K562 (cell line): ENCODE measurements around the gene FAM25C.
"Not testable (repeated sequence)": the region's sequence is repeated elsewhere in the genome, so short reads cannot be mapped to it uniquely, and the experiment has no call there.

Experiments used
- HCFC1 ChIP-seq: IDR thresholded peaks from 2 replicates; pipeline ENCODE4 v1.6.1; 2012; ENCODE audit warnings: low read depth, low read length, improper control_type of control experiment
- MIER1 ChIP-seq: fragments of 450-650 bp; IDR thresholded peaks from 2 replicates; pipeline ENCODE4 v1.6.1; 2016; ENCODE audit warnings: antibody characterized with exemption, mild to moderate bottlenecking, low read depth
- NR4A1 ChIP-seq, 2 experiments: fragments of 250-450 bp in 1 of 2; fragments of 450-650 bp in 1 of 2; sonication (Bioruptor Pico) in 1 of 2; IDR thresholded peaks; 2 replicates each; pipeline versions ENCODE4 v1.4.0 to v1.6.1; 2016 to 2020; ENCODE audit warnings: mild to moderate bottlenecking in 2 of 2, missing compliant biosample characterization in 1 of 2, missing genetic modification characterization in 1 of 2, moderate library complexity in 1 of 2
- NRF1 ChIP-seq, 2 experiments: fragments of 450-650 bp; IDR thresholded peaks in 1 of 2; conservative IDR thresholded peaks in 1 of 2; 2 replicates each; pipeline ENCODE4 v1.6.1; 2014; ENCODE audit warnings: mild to moderate bottlenecking in 2 of 2
- SIRT6 ChIP-seq: IDR thresholded peaks from one replicate; pipeline ENCODE4 v1.6.1; 2012; ENCODE audit warnings: low read depth, mild to moderate bottlenecking, control low read depth, inconsistent platforms, low read length, moderate library complexity
- YY1 ChIP-seq, 3 experiments: IDR thresholded peaks; 2 replicates each; pipeline ENCODE4 v1.6.1; 2011; ENCODE audit warnings: low read length in 2 of 3, mild to moderate bottlenecking in 2 of 3, moderate library complexity in 2 of 3, borderline replicate concordance in 1 of 3, control low read depth in 1 of 3, low read depth in 1 of 3; ENCODE audit not compliant: insufficient read depth in 3 of 3, insufficient replicate concordance in 2 of 3, control insufficient read depth in 1 of 3, insufficient read length in 1 of 3; ENCODE audit errors: extremely low read depth in 1 of 3
- ZKSCAN1 ChIP-seq: fragments of 150-350 bp; IDR thresholded peaks from 2 replicates; pipeline ENCODE4 v1.6.1; 2016; ENCODE audit warnings: low read depth, low read length
- TF ChIP-seq, protein P1 (sequence below), 3 experiments: IDR thresholded peaks in 2 of 3; conservative IDR thresholded peaks in 1 of 3; 2 replicates each; pipeline ENCODE4 v1.5.1; 2011 to 2012; ENCODE audit warnings: low read length in 3 of 3, mild to moderate bottlenecking in 3 of 3, control low read depth in 2 of 3, improper control_type of control experiment in 1 of 3, inconsistent platforms in 1 of 3, low read depth in 1 of 3, mixed read lengths in 1 of 3, moderate library complexity in 1 of 3; ENCODE audit not compliant: insufficient read depth in 2 of 3

DNA sequence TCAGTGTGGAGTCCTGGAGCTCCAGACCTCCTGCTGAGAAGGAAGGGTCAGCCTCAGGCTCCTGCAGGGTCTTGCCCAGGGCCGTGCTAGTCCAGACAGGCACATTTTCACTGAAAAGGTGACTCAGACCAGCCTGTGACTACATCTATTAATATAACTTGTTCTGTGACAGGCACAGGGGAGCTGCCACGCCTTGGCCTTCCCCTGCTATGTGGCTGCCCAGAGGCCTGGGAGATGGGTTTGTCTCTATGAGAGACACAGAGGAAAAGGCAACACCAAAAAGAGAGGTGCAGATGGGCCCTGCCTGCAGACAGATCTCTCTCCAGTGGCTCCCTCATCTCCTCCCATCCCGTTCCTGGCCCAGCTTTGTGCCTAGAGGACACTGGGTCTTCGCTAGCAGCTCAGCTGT lies 10.0 kb downstream of the FAM25C start:
- TF ChIP-seq NRF1 (conservative IDR thresholded peaks at IDR 0.05 in 1 of 2, IDR thresholded peaks at IDR 0.05 in 1 of 2); HCFC1; YY1 (IDR thresholded peaks at IDR 0.05; ENCODE audit: borderline replicate concordance in 1 of 3, control insufficient read depth in 1 of 3, extremely low read depth in 1 of 3, insufficient read depth in 3 of 3, insufficient read length in 1 of 3, insufficient replicate concordance in 2 of 3, low read depth in 1 of 3, low read length in 2 of 3); SIRT6; NR4A1 (CRISPR knock-in tag; IDR thresholded peaks at IDR 0.05); NR4A1 (tag; IDR thresholded peaks at IDR 0.05); ZKSCAN1; MIER1: not testable (repeated sequence)
- TF ChIP-seq, protein P1, sequence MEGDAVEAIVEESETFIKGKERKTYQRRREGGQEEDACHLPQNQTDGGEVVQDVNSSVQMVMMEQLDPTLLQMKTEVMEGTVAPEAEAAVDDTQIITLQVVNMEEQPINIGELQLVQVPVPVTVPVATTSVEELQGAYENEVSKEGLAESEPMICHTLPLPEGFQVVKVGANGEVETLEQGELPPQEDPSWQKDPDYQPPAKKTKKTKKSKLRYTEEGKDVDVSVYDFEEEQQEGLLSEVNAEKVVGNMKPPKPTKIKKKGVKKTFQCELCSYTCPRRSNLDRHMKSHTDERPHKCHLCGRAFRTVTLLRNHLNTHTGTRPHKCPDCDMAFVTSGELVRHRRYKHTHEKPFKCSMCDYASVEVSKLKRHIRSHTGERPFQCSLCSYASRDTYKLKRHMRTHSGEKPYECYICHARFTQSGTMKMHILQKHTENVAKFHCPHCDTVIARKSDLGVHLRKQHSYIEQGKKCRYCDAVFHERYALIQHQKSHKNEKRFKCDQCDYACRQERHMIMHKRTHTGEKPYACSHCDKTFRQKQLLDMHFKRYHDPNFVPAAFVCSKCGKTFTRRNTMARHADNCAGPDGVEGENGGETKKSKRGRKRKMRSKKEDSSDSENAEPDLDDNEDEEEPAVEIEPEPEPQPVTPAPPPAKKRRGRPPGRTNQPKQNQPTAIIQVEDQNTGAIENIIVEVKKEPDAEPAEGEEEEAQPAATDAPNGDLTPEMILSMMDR (IDR thresholded peaks at IDR 0.05 in 2 of 3, conservative IDR thresholded peaks at IDR 0.05 in 1 of 3; ENCODE audit: insufficient read depth in 2 of 3, low read depth in 1 of 3, low read length in 3 of 3), result not testable (repeated sequence)
